HuH-7 (cell line): Measurements from ENCODE around the gene AP3B2.
"Not testable (repeated sequence)": the region's sequence is repeated elsewhere in the genome, so short reads cannot be mapped to it uniquely, and the experiment has no call there.

Experiments
- DNase-seq: peaks from one replicate; pipeline ENCODE4 v3.0.0; 2011; ENCODE audit warnings: low spot score

AP3B2 gene

DNA sequence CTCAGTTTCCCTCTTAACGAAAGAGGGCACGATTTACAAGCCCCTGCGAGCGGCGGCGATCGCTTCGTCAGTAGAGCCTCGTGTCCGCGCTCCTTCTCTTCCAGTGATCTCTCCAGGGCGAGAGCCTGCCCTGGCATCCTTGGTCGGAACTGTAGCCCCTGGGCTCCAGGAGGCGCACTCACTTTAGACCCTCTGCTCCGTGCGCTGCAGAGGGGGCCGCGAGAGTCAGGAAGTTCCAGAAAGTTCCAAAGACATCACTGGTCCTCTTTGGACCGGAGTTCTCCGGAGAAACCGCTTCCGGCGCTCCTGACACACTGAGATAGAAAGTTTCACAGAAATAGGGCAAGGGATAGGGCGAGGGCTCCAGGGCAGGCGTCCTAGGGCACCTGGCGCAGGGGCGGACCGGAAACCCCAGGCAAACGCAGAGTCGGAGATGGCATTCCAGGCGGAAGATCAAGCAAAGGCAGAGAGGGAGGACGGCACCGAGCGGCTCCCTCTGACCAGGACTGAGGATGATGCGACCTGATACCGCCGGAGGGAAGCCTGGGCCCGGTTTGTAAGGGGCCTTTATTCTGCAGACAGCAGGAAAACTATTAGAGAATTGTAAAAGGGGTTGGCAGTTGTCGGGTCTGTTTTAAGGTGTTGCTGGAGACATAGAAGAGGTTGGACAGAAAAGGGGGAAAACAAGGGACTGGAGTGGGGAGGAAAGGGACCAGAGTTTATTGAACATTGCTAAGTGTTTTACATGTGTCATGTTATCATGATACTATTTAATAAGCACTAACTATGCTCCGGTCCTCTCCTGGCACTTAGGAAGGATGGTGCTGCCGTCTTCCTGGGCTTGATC lies 61.2 kb downstream of the AP3B2 start:
- DNase-seq = no peak

DNA sequence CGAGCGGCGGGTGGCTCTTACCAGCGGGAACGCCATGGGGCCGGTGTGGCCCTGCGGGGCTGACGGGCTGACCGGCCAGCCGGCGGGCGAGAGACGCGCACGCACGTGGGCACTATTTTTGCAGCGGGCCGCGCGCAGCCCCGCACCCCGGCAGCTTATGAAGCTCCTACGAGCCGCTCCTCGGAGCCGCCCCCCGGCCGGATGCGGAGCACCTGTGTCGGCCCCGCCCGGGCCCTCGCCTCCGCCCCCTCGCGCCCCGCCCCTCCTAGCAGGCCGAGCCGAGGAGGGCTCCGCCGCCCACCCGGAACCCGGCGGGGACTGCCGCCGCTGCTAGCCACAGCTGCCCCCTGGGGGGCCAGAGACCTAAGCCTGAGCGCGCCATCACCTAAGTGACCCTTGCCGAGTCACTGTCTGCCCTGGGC lies 61.8 kb downstream of the AP3B2 start:
- DNase-seq = no peak

DNA sequence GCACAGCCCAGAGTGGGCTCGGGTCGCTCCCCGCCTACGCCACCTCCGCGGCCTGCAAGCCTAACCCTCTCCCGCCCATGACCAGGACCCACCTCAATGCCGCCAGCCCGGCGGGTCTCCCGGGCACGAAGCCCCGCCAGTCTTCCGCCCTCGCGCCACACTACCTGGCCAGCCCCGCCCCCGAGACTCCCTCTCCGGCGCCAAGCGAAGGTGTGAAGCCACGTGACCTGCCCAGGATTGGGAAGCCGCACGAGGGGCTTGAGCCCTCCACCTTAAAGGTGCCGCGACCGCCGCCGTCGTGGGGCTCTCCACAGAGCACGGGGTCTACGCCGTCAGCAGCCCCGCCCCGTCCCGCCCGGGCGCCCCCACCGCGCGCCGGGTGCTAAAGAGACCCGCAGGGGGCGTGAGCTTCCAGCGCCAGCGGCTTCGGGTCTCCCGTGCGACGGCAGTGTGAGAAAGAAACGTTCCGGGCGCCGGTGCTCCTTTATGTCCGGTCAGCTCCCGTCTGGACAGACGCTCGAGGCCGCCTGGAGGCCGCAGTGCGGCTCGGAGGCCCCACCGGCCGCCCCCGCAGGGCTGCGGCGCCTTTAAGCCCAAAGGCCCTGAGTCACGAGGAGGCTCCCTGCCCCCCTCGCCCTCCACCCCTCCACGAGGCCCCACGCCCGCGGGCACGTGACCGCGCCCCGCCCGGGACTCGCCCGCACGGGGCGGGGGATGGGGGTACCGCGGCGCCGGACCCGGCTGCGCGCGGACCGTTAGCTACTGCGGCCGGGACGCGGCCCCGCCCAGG lies 62.4 kb downstream of the AP3B2 start, which contains the start of gene CPEB1:
Gene CPEB1, minus strand, starts transcription at position 319 of the 790 bp plus-strand sequence. CDS start 18,904 bp downstream, outside the sequence.
- no peak for DNase-seq

DNA sequence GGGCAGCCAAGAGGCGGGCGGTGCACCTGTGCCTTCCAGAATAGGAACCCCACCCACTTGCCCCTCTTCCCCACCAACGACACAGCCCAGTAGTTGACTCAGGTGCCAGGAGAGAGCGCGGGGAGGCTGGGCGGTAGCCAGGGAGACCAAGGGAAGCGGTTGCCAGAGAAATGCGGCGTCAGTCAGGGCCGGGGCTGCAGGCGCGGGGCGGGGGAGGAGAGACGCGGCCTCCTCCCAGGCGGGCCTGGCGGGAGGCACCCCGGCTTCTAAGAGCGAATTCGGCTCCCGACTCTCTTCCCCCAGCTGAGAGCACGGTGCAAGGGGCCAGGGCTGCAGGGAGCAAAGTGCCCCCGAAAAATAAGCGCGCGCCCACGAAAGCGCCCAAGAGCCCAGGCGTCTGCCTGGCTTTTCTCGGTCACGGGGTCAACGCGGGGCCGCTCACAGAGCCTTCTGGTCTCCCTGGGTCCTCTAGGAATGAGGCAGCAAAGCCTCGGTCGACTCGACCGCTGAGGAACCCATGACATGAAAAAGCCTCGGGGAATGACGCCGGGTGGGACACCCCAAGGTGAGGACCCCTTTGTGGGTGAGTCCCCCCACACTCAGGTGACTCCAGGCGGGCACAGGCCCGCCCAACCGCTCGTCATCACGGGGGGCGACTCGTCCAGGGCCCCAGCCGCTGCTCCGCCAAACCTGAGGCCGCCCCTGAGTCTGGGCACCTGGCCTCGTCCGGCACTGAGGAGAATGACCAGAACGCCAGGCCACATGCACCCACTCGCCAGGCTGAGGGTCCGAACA lies 63.2 kb downstream of the AP3B2 start:
- DNase-seq = no peak

DNA sequence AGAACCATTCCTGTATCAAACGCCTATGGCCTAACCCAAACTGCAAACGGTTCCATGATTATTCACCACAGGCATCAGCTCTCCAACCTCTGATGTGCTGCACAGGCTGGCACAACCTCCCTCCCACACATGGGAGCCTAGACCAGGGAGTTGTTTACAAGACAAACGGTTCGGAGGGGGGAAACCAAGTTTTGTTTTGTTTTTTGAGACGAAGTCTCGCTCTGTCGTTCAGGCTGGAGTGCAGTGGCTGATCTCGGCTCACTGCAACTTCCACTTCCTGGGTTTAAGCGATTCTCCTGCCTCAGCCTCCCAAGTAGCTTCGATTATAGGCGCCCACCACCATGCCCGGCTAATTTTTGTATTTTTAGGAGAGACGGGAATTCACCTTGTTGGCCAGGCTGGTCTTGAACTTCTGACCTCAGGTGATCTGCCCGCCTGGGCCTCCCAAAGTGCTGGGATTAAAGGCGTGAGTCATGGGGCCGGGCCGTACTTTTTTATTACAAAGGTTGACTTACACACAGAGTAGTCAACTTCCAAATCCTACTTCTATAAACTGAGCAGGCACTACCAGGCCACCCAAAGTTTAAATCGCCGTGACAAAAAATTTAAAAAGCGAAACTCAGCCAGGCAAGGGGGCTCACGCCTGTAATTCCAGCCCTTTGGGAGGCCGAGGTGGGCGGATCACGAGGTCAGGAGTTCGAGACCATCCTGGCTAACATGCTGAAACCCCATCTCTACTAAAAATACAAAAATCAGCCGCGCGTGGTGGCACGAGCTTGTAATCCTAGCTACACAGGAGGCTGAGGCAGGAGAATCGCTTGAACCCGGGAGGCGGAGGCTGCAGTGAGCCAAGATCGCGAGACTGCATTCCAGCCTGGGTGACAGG lies 64.5 kb downstream of the AP3B2 start:
- not testable (repeated sequence) for DNase-seq

DNA sequence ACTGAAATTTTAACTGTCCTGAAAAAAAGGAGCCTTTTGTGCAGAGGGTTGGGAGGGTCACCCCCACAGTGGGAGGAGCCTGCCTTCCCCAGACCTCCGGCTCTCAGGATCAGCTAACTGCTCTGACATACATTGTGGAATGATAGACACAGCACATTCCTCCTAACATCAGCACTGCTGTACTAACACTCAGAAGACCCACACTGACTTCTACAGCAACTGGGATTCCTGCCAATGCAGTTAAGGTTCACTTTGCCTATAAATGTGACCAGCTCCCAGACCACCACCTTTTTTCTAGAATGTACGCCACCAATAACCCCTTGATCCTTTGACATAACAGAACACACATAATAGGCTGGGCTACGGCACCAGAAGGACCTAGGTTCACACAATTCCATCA lies 65.7 kb downstream of the AP3B2 start:
- no peak for DNase-seq

DNA sequence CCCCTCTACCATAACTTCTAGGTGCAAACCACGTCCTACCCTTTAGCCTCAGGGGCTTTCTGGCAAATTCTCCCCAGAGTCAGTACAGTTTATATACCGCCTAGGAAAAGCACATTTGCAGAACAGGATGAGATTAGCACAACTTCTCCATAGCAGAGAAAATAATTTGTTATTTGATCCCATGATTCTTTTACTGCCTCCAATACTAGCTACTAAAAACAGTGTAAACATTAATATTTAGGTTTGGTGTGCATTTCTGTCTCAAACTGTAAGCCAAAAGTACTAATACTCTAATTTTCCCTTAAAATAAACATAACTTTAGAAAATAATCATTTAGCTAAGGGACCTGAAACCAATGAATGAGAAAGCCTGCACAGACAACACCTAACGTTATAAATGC lies 67.0 kb downstream of the AP3B2 start:
- no peak for DNase-seq

DNA sequence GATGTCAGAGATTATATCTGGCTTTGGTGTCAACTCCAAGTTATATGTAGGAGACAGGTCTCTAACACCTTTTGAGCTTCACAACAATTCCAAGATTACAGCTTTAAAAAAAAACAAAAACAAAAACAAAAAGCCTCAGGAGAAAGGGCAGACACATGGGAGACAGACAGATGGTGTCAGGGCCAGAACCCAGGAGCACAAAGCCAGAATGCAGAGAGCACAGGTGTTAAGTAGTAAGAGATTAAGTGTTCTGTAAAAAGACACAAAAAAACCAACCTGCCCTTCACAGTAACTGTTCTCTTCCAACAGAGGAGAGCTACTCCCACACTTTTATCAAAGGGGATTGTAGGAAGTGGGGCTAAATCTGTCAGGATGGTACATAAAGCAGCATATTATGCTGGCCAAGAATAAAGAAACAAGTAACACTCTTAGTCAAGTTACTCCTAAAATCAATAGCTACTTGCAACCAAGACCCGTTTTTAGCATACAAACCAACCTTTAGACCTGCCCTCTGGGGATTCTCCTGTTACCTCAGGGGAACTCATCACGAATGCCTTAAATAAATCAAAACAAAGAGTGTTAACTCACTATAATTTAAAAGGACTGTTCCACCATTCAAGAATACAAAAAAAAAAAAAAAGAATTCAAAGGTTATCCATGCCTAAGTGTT lies 68.4 kb downstream of the AP3B2 start:
- no peak for DNase-seq

DNA sequence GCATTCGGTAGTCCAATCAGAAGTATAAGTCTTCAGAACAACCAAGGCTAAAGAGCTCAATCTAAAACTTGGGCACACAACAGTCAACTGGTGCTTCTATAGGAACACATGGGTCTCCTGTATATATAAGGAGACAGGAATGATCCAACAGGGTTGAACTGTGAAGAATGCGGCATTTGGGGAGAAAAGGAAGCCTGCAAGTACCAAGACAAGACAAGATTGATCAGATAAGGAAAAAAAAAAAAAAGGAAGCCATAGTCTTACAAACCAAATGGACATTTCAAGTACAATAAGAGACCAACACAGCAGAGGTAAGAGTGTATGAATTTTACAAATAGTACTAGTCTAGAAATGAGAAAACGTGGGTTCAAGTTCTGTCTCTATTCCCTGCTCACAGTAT lies 69.0 kb downstream of the AP3B2 start:
- DNase-seq = no peak

DNA sequence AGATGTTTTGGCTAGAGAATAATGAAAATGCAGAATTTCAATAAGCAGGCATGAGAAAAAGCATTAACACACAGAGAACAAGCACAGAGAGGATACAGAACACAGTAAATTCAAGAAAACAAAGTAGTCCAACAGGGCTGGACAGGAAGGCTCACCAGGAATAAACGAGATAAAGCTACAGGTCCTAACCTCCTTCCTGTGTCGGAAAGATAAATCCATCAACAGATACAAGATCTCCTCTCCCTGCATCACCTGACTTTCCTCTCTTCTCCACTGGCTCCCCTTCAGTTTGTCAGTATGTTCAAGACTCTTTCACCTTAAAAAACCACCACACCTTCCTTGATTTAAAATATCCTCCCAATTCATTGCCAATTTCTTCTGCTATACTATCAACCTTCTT lies 73.9 kb downstream of the AP3B2 start:
- no peak for DNase-seq

DNA sequence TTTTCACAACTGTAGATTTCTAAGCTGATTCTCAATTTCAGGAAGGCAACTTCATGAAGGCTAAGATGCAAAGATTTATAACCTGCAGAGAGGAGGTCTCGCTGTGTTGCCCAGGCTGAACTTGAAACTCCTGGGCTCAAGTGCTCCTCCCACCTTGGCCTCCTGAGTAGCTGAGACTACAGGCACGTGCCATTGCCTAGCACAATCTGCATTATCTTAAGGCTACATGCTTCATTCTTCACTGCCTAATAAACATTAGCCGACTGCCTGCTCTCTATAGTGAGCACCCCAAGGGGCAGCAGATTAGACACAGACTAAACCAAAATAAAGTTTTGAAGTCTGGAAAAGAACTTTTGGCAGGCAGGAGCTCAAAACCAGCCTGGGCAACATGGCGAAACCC lies 79.6 kb downstream of the AP3B2 start:
- no peak for DNase-seq

DNA sequence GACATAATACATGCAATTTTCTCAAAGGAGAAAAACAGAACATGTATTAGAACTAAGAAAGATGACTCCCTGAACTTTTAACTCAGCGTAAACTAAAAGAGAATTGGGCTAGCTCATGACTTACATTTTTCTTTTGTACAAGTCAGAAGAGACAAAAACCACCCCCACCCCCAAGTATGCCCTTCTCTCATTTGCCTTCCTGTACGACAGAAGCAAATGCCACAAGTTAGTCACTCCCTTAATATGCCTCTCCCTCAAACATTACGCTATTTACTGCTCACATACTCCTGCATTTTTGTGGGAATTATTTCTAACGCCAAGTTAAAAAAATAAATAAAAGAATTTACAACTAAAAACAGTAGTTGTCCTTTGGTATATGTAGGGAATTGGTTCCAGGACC lies 84.5 kb downstream of the AP3B2 start:
- DNase-seq = no peak

DNA sequence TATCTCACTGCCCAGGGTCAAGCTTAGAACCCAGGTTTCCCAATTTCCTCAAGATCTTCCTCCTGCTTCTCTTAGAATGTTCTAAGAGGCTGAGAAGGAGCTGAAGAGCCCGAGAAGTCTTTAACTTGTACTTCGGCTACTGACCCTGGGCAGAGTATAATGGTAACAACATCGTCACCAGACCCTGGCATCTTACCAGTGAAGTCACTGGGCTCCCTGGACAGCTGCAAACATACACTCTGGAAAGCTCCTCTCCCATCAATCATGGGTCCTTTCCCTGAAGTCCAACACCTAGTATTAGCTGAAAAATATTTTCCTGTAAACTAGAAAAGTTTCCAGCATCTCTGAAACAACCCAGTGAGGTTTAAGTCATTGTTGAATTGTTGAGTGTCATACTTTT lies 85.2 kb downstream of the AP3B2 start:
- DNase-seq = no peak

DNA sequence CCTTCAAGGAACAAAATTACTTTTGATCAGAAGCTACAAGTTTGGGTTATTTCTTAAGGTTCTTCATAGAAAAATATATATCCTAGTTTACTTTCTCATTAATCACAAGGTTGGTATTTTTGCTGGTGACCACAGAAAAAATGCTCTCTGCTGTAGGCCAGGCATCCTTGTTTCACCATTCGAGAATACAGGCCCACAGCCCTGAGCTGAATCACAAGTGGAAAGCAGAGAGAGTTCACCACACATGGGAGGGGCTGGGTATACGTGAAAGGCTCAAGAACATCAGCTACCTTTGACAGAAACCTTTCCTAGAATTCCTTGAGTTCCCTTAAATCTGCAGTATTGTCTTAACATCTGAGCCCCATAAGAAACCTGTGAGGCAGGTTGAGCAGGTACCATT lies 85.7 kb downstream of the AP3B2 start:
- no peak for DNase-seq

DNA sequence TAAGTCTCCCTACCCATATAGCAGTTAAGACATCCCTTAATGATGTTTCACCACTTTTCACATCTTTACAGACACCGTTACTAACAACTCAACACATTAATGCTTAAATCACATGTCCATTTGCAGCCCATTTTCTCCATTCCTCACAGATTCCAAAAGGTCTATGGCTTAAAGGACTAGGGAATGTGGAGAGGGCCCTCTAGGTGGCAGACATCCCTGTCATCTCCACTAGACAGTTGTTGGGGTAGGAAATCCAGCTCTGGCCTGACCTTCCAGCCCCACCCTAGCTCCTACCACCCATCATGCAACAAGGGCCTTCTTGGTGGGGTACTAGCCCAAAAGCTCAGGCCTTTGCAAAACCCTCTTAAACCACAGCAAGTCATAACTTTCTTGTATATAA lies 87.7 kb downstream of the AP3B2 start:
- DNase-seq = peak; percentile 36

DNA sequence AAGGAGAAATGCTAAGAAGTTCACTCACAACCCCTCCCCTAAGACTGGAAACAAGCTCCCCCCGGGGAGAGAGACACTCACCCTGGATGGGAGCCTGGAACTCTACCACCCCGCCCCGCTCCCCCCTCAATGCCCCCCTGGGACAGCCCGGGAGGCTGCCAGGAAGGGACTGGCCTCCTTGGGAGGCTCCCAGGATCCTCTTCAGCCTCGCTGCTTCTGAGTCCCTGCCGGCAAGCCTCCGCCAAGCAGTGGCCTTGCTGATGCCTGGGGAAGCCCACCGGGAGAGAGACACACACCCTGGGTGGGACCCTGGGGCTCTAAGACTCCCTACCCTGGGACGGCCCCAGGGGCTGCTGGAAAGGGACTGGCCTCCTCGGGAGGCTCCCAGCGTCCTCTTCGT lies 95.9 kb downstream of the AP3B2 start:
- no peak for DNase-seq

DNA sequence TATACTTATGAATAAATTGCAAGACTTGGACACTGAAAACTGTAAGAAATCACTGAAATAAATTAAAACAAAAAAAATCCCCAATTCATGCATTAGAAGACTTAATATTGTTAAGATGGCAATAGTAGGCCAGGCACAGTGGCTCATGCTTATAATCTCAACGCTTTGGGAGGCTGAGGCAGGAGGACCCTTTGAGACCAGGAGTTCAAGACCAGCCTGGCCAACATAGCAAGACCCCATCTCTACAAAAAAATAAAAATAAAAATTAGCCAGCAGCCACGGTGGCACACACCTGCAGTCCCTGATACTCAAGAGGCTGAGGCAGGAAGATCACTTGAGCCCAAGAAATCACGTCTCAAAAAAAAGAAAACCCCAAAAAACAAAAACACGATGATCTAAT lies 98.3 kb downstream of the AP3B2 start:
- no peak for DNase-seq
